RWPE2 (cell line): Measurements from ENCODE around the gene BRD4.
A peak's percentile ranks its signal among the peaks of the same experiment; 100 is the strongest.

Experiments used
- ATAC-seq: fragments of 200-7000 bp; cut with Tn5 transposase; 3 replicates; pipeline ENCODE4 v1.9.1; 2021; ENCODE audit warnings: low read depth
- DNase-seq: peaks from one replicate; pipeline ENCODE4 v3.0.0-alpha.2; 2020; ENCODE audit warnings: low spot score
- H3K27ac ChIP-seq: fragments of 450-650 bp; 2 replicates; pipeline ENCODE4 v1.5.1; 2017; ENCODE audit warnings: mild to moderate bottlenecking; ENCODE audit not compliant: poor library complexity, severe bottlenecking
- H3K27me3 ChIP-seq: fragments of 250-450 bp; sonication (Bioruptor Pico); 2 replicates; pipeline ENCODE4 v1.5.1; 2021; ENCODE audit warnings: mild to moderate bottlenecking, moderate library complexity; ENCODE audit not compliant: insufficient read depth, poor library complexity, severe bottlenecking
- H3K36me3 ChIP-seq: fragments of 250-450 bp; sonication (Bioruptor Pico); 2 replicates; pipeline ENCODE4 v1.5.1; 2020; ENCODE audit warnings: low read depth, mild to moderate bottlenecking, moderate library complexity
- H3K4me1 ChIP-seq: fragments of 250-450 bp; sonication (Bioruptor Pico); 2 replicates; pipeline ENCODE4 v1.5.1; 2021; ENCODE audit warnings: mild to moderate bottlenecking, moderate library complexity; ENCODE audit not compliant: insufficient read depth, poor library complexity, severe bottlenecking
- H3K4me3 ChIP-seq: fragments of 250-450 bp; sonication (Bioruptor Pico); 2 replicates; pipeline ENCODE4 v1.5.1; 2021; ENCODE audit warnings: mild to moderate bottlenecking, moderate library complexity; ENCODE audit not compliant: severe bottlenecking
- H3K9me3 ChIP-seq: fragments of 250-450 bp; sonication (Bioruptor Pico); 2 replicates; pipeline ENCODE4 v1.5.1; 2021; ENCODE audit warnings: mild to moderate bottlenecking, moderate library complexity; ENCODE audit not compliant: severe bottlenecking
- TF ChIP-seq, protein P1 (sequence below): fragments of 450-650 bp; IDR thresholded peaks from one replicate; pipeline ENCODE4 v1.5.1; 2017; ENCODE audit warnings: mild to moderate bottlenecking, moderate library complexity; ENCODE audit not compliant: poor library complexity, severe bottlenecking

BRD4 gene

DNA sequence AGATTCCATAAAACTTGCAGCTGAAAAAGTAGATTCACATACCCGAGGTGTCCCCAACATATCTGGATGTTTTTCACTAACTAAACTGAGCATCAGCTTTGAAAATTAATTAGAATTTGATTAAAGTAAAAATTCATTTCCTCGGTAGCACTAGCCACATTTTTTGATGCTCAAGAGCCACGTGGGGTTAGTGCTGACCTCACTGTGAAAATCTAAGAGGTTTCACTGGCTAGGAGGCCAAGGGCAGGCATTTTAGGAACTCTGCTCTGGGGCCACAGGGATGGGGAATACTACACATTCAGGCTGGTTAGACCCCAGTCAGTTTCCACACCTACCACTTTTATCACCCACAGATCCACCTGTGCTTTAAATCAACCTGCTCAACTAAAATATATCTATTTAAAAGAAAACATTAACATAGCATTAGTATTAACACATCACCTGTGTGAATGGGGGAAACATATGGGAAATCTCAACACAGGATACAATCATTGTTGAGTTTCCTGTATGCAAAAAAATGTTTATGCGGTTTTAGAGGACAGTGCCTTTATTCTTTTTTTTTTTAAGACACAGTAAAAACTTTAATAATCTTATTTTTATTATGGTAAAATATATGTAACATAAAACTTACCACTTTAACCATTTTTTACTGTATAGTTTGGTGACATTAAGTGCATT lies 45.5 kb downstream of the BRD4 start:
- Histone ChIP-seq H3K4me3 (no peak overlapping the region), H3K4me1 (peaks cover 38% of the 10 kb centered on the region), H3K27me3 (no peaks in the 10 kb centered on the region), H3K27ac (no peak overlapping the region), H3K36me3 (peaks cover 5% of the 10 kb centered on the region; the same call in 1 of the 2 replicates), H3K9me3 (no peaks in the 10 kb centered on the region)
- TF ChIP-seq, protein P1, sequence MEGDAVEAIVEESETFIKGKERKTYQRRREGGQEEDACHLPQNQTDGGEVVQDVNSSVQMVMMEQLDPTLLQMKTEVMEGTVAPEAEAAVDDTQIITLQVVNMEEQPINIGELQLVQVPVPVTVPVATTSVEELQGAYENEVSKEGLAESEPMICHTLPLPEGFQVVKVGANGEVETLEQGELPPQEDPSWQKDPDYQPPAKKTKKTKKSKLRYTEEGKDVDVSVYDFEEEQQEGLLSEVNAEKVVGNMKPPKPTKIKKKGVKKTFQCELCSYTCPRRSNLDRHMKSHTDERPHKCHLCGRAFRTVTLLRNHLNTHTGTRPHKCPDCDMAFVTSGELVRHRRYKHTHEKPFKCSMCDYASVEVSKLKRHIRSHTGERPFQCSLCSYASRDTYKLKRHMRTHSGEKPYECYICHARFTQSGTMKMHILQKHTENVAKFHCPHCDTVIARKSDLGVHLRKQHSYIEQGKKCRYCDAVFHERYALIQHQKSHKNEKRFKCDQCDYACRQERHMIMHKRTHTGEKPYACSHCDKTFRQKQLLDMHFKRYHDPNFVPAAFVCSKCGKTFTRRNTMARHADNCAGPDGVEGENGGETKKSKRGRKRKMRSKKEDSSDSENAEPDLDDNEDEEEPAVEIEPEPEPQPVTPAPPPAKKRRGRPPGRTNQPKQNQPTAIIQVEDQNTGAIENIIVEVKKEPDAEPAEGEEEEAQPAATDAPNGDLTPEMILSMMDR = no peak
- ATAC-seq = no peak
- DNase-seq = no peak

DNA sequence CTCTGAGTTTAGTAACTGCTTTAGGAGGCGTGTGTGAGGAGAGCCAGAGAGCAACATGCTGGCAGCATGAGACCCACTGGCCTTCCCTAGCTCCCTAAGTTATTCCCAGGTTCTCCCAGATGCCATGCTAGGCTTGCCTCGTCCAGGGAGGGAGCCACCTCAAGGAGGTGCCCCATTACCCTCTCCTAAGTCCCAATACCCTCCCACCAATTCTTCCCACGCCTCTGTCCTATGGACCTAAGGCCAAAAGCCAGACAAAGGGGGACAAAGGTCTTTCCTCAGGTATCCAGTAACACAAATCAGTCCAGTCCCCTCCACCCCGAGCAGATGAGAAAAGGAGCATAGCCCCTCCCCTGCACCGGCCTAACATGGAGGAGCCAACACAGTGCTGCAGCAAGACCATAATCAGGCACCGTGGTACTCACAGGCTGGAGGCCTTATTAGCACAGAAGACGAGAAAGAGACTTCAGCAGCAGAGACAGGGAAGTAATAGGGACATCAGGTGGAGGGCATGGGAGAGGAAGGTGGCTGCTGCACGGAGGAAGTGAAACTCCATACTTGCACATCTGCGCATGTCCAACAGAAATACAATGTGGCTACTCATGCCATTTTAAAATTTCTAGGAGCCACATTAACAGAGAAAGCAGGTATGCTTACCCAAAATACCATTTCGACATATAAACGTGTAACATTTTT lies 46.3 kb downstream of the BRD4 start:
- ATAC-seq = no peak
- H3K27ac ChIP-seq = no peak overlapping the region

DNA sequence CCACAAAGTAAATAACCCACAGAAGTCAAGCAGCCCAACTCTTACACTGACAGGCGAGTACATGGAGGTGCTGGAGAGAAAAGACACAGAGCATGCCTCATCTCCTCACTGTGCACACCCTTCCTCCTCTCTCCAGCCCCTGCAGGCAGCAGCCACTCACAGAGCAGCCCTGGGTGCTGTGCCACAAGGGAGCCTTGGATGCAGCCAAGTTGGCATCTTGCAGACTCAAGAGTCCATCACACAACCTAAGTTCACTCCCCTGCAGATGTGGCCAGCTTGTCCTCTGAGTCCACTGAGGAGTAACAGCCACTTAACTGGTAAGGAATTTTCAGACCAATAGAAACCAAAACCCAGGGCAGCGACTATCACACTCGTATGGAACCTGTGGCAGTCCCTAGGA lies 47.4 kb downstream of the BRD4 start:
- TF ChIP-seq, protein P1 = no peak
- Histone ChIP-seq H3K36me3 (peaks cover 3% of the 10 kb centered on the region; the same call in 1 of the 2 replicates), H3K4me1 (peaks cover 50% of the 10 kb centered on the region), H3K9me3 (no peaks in the 10 kb centered on the region), H3K27me3 (no peaks in the 10 kb centered on the region), H3K27ac (no peak overlapping the region), H3K4me3 (no peak overlapping the region)
- DNase-seq (no peak), ATAC-seq (no peak)

More for the DNA sequence above, 46.3 kb downstream of the BRD4 start:
- TF ChIP-seq, protein P1 = no peak
- H3K4me3 ChIP-seq = no peak overlapping the region
- H3K27me3 ChIP-seq = no peaks in the 10 kb centered on the region
- H3K4me1 ChIP-seq = peaks cover 38% of the 10 kb centered on the region
- peaks cover 3% of the 10 kb centered on the region; the same call in 1 of the 2 replicates for H3K36me3 ChIP-seq
- no peak for DNase-seq
- no peaks in the 10 kb centered on the region for H3K9me3 ChIP-seq

DNA sequence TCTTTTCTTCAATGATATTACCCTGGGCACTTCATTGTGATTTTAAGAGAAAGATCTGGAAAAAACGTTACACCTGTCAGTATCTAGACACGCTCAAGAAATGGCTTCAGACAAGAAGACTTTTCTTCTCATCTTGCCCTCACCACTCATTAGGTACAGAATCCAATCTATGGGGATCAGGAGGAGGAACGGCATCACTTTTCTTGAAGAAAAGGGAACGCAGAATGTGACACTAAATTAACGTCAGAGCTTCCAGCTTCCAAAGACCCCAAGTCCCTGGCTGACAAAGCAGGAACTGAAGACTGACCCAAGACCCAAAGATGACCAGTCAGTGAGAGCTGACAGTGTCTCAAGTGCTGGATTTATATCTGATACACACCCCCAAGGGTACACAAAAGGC lies 48.2 kb downstream of the BRD4 start:
- peaks cover 3% of the 10 kb centered on the region for H3K36me3 ChIP-seq
- ATAC-seq (no peak), DNase-seq (no peak)
- H3K27me3 ChIP-seq = no peaks in the 10 kb centered on the region
- peak overlapping the region; percentile 49 for H3K27ac ChIP-seq
- TF ChIP-seq, protein P1 = no peak
- peaks cover 54% of the 10 kb centered on the region for H3K4me1 ChIP-seq
- H3K9me3 ChIP-seq = no peaks in the 10 kb centered on the region
- no peak overlapping the region for H3K4me3 ChIP-seq
